COR-L47 (cell line): ENCODE measurements around the gene AMACR.

Source experiments
- DNase-seq: peaks from one replicate; lab custom pipeline; 2025; lab: John Stamatoyannopoulos, UW

The AMACR gene

DNA sequence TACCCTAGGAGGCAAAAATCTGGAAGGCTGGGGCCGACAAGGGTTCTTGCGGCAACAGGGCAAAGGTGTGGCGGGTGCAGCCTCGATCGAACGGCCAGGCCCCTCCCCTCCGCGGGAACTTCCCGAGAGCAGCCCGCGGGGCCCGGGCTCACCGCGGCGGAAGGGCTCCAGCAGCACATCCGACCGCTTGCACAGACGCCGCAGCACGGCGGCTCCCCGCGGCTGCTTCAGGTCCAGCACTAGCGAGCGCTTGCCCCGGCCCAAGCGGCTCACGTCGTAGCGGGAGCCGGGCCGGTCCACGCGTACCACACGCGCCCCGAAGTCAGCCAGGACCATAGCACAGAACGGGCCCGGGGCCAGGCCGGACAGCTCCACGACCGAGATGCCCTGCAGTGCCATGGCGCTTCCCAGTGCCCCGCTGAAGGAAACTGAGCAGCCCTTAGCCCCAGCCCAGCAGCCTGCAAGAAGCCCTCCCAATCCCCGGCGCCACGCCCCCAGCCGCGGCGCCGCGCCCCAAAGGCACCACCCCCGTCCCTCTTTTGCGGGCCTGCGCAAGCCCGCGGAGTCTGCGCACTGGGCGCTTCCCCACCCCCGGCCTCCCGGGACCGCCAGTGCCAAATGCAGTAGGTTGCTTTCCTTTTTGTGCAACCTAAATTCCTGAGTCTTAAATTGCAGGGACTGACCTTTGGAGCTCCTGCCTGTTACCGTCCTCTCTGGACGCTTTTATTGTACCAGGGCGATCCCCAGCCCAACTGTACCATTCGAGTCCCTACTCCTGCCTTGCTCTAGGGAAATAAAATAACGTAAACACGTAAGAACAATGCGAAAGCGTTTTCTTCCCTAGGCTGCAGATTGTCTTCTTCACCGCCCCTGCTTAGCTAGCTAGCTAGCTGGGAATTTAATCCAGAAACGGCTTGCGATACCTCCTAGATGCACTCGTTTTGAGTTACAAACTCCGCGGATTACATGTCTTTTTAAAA is at the start of gene AMACR:
Gene AMACR (minus strand): TSS at position 430 of the 980 bp plus-strand sequence. CDS start 31 bp downstream, at position 399.
- peak; percentile 82 for DNase-seq

- DNase-seq: no peak
Observed at GRCh38 chr5:34057569-34057968, 49.7 kb upstream of the AMACR start.

- DNase-seq: no peak
Observed at GRCh38 chr5:34057118-34057517, 49.3 kb upstream of the AMACR start.

GRCh38 chr5:34055667-34056066 is 47.8 kb upstream of the AMACR start:
- no peak for DNase-seq

DNA sequence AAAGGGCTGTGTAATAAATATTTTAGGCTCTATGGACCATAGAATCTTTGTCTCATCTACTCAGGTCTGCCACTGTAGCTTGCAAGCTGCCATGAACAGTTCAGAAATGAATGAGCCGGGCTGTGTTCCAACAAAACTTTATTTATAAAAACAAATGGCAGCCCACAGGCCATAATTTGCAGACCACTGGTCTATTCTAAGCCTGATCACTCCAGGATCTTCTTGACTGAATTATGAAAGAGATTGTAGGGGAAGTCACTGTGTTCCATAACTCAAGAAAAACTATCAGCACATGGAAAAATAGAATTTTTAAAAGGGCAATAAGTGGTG is 46.5 kb upstream of the AMACR start:
- no peak for DNase-seq

DNA sequence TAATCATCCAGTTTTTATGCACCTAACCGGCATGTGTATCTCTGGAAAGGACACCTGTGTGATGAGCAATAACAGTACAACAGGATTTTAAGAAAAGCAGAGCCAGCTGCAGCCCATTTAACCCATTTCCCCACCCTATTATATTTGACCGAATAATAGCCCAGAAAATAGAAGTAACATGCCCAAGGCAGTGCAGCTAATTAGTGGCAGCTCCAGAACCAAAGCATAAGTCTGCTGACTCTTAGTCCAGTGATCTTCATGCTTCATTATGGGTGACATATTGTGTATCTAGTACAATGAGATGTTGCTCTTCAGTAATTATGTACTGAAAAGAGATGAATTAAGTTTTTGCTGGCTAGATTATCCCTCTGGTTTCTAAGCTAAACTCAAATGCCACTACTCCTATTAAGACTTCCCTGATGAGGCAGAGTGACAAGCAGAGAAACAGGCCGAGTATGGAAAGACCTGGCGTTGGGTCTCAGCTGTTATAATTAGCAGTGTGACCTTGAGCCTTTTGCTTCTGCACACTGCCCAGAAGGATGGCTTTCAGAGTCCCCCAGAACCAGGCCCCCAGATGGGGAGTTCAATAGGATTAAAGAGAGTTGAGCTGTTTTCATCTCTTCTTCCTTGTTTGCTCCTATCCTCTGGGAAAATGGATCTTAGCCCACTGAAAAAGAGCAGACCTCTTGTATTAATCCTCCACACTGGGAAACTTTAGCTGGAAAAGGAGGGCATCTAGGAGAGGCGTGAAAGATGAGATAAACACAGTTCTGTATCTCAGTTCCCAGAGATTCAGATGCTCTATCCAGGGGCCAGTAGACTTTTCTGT is 45.9 kb upstream of the AMACR start:
- no peak for DNase-seq

- DNase-seq: no peak
Observed at GRCh38 chr5:34053133-34053532, 45.3 kb upstream of the AMACR start.

DNA sequence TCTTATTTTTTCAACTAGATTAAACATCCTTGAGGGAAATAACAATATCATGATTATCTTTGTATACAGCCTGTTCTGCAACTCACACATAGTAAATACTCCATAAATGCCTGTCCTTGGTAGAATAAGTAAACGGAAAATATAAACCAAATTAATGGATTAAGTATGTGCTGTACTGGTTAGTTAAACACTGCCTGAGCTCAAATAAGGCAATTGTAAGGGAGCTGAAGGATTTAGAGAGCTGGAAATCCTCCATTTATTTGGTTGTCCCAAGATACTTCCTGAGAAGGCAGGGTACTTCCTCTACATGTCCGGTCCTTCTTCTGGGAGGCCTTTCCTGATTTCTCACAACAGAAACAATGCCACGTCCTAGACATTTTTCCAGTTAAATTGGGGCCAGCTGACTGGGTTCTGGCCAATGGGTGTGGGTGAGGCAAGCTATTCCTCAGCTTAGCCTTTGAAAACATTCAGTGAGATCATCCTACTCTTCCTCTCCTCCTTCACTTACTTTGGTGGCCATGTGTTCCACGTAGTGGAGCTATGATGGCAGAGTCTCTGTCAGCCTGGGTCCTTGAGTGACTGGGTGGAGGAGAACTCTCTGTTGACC is 43.6 kb upstream of the AMACR start:
- DNase-seq: no peak

DNA sequence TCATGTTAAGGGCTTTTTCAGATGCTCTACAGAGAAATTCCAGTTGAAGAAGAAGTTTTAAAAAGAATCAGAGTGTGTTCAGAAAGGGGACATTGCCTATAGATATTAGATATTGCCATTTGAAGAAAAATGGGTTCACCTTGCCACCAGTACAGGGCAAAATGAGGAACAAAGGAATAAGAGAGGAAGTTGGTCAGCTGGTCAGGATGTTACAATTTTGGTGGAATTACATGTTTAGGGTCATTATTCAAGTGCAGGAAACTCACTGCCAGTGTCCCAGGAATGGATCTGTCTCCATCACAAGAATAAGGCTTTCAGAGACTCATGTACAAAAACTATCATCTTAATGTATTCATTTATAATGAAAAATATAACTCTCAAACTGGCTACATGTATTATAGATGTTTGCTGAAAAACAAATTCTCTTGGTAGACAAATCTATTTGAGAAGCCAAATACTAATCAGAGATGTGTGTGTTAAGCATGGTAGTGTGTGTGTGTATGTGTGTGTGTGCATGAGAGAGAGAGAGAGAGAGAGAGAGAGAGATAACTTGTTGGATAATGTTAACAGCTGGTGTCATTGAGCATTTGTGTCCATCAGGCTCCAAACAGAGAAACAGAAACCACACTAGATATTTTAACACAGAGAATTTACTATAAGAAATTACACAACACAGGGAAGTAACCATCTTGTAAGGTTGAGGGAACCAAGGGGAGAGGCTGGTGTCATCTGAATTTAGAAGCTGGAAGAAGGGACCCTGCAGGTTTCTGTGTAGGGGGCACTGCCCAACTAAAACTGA is 40.1 kb upstream of the AMACR start:
- DNase-seq: no peak

GRCh38 chr5:34047143-34047542 is 39.3 kb upstream of the AMACR start:
- no peak for DNase-seq

DNA sequence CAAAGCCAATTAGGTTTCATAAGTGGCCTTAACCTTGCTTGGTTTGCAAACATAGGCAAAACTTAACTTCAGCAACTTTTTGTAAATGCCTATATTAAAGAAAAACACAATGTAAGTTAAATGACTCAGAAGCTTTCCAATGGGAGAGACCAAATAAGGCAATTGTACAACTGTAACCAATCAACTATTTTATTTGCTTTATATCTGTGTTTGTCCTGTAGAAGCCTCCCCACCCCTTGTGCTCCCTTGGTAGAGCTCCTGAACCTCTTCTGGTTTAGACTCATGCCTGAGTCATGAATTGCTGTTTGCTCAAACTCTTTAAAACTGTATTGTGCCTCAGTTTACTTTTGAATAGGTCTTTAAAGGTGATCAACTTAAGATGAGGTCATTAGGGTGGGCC is 38.1 kb upstream of the AMACR start:
- no peak for DNase-seq

GRCh38 chr5:34045023-34045422 is 37.2 kb upstream of the AMACR start:
- DNase-seq: no peak

DNA sequence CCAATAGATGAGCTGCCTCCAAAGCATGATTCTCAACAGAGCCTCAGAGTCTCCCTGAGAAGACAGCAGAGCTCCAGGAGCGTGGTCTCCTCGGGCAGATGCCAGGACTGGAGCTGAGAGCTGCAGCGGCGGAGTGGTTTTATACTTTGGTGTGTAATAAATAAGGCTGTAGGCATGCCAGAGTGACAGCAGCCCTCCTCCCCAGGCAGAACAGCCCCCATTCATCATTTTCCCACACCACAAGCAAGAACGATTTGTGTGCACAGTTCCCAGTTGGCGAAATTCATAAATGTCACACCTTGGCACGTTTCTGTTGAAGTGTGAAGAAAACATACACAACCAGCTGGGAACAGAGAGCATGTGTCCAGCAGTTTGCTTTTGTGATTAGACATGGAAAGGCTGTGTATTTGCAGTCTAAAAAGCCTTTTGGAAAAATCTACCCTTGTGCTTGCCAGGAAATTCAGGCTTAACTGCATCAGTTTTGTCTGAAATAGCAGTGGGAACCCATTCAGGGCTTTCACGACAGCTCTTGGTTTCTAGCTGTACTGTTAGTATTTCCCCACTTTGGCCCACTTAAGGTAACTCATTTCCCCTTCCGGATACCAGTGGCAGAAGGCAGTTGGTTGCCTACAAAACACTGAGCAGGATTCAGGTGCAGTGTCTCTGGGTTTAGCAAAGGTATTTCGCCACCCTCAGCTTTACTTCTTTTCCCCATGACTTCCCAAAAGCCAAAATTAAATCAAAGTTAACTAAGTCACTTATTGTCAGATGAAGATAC is 35.4 kb upstream of the AMACR start, which contains the start of gene C1QTNF3:
Gene C1QTNF3 (minus strand): TSS at position 115 of the 778 bp plus-strand sequence. CDS start 88 bp downstream, at position 27.
- no peak for DNase-seq

DNA sequence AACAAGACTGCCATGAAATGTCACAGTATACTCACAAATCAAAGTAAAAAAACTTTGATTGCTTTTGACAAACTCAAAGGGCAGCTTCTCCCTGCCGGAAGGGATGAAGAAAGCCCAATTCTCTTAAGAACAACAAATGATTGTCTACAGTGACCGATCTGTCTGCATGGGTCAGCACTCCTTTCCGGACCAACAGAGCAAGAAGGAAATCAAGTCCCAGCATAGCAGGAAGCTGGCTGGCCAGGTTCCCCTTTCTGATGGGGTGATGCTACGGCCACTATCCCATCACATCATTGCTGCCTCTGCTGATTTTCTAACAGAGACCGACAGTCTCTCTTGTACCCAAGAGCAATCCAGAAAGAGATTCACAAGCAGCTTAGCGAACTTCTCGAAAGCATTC is 34.5 kb upstream of the AMACR start:
- DNase-seq: no peak

GRCh38 chr5:34041247-34041972 is 33.6 kb upstream of the AMACR start:
- DNase-seq: no peak

DNA sequence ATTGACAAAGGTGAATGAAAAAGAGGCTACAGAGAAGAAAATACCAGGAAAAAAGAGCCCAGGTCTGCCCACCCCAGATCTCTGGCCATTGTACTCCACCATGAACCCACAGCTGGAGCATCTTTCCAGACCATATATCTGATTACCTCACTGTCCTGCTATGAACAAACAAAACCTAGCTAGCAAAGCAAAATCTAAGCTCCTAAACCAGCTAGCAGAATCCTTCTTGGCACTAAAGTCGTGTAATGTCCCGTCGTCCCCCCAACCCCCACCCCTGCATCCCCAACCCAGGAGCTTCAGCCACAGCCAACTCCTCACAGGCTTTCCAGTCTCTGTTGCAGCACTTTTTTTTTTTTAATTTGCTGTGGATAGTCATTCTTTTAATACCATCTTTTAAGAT is 32.6 kb upstream of the AMACR start:
- DNase-seq: no peak

GRCh38 chr5:34039398-34040157 is 31.7 kb upstream of the AMACR start:
- DNase-seq: no peak

GRCh38 chr5:34038838-34039237 is 31.0 kb upstream of the AMACR start:
- DNase-seq: no peak

DNA sequence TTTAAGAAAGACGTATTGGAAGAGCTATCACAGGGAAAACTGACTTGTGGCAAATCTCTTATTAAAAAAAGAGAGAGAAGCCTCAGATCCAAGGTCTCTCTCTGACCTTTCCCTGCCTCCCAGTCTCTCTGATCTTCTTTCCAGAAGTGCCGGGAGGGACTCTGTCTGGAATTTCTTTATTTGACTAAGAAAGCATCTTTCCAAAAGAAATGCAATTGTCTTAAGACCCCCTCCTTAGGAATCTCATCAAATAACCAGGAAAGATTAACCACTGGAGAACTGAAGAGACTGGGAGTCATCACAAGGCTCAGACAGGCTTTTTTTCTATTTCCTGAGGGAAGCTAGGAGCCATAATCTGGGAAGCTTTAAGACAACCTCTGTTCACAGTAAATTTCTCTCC is 30.5 kb upstream of the AMACR start:
- DNase-seq: no peak
